Sigmoid colon (tissue), 7 donors: ENCODE measurements around the gene REEP5. TPM values are rescaled to one million over a fixed set of nuclear protein-coding genes. Genes with fewer than 3 reads are reported as not detected.
"Not testable (repeated sequence)": the region's sequence is repeated elsewhere in the genome, so short reads cannot be mapped to it uniquely, and the experiment has no call there.

Experiments
- DNase-seq: peaks from one replicate; pipeline ENCODE4 v3.0.0-alpha.2; 2019
- H3K27ac ChIP-seq, 4 donors: fragments of 200-600 bp; sonication (generic); one replicate each; pipeline ENCODE4 v1.5.1; 2016 to 2019; ENCODE audit warnings: mild to moderate bottlenecking in 1 of 4
- H3K27me3 ChIP-seq, 3 donors: fragments of 200-600 bp; sonication (generic); one replicate each; pipeline ENCODE4 v1.5.1; 2019; ENCODE audit warnings: mild to moderate bottlenecking in 1 of 3
- H3K36me3 ChIP-seq, 4 donors: fragments of 200-600 bp; sonication (generic); one replicate each; pipeline ENCODE4 v1.5.1; 2016 to 2019
- H3K4me1 ChIP-seq, 4 donors: fragments of 200-600 bp; sonication (generic); one replicate each; pipeline ENCODE4 v1.5.1; 2017 to 2019
- H3K4me3 ChIP-seq, 4 donors: fragments of 200-600 bp; sonication (generic); one replicate each; pipeline ENCODE4 v1.5.1; 2017 to 2019; ENCODE audit warnings: mild to moderate bottlenecking in 2 of 4, moderate library complexity in 1 of 4
- H3K9me3 ChIP-seq, 4 donors: fragments of 200-600 bp in 3 of 4; sonication (generic) in 3 of 4; one replicate each; pipeline versions ENCODE4 v1.5.1 to v1.6.1; 2013 to 2019
- EP300 ChIP-seq, 4 donors: sonication (generic); formaldehyde crosslinking; IDR thresholded peaks; one replicate each; pipeline ENCODE4 v1.6.1; 2017; ENCODE audit warnings: antibody characterized with exemption in 4 of 4
- POLR2A ChIP-seq, 2 donors: fragments of 450-650 bp; IDR thresholded peaks; one replicate each; pipeline ENCODE4 v1.6.1; 2016; ENCODE audit warnings: antibody characterized with exemption in 2 of 2, mild to moderate bottlenecking in 2 of 2, moderate library complexity in 2 of 2
- POLR2AphosphoS5 ChIP-seq, 4 donors: sonication (generic); formaldehyde crosslinking; IDR thresholded peaks; one replicate each; pipeline ENCODE4 v1.6.1; 2017; ENCODE audit warnings: antibody characterized with exemption in 4 of 4
- WGBS, 2 donors: extraction: QIAGEN DNeasy Blood & Tissue Kit; methylation state at CpG; one replicate each; pipeline ENCODE4 v1.1.7; 2013; 5-methylcytosine and 5-hydroxymethylcytosine counted together
- intact Hi-C: fragments of 100-400 bp; cut with DNase I; formaldehyde crosslinking; loops from one replicate; pipeline ENCODE4 v1.15.1; 2023
- polyA plus RNA-seq, 3 donors: library from polyadenylated mRNA; stranded (reverse); fragments of 200-250 nt; gene quantifications; one replicate each; pipeline ENCODE4 v1.2.3, GENCODE V29; 2013
- total RNA-seq, 4 donors: library from RNA; depleted of rRNA; stranded (reverse); fragments of >200 nt; gene quantifications; one replicate each; pipeline ENCODE4 v1.1.0, GENCODE V29; 2016
- TF ChIP-seq, protein P1 (sequence below), 4 experiments: fragments of 450-650 bp in 3 of 4; fragments of 200-600 bp in 1 of 4; IDR thresholded peaks; one replicate each; pipeline ENCODE4 v1.5.1; 2016 to 2019; ENCODE audit warnings: antibody characterized with exemption in 4 of 4, mild to moderate bottlenecking in 3 of 4, moderate library complexity in 2 of 4
- donor health status: healthy with polysubstance abuse.
- donor health status: Bipolar disorder and iron deficiency.
- donor health status: healthy.

The REEP5 gene
- total and polyA plus RNA-seq, 7 donors: 17.4 to 86.0 (median 67.6) TPM

DNA sequence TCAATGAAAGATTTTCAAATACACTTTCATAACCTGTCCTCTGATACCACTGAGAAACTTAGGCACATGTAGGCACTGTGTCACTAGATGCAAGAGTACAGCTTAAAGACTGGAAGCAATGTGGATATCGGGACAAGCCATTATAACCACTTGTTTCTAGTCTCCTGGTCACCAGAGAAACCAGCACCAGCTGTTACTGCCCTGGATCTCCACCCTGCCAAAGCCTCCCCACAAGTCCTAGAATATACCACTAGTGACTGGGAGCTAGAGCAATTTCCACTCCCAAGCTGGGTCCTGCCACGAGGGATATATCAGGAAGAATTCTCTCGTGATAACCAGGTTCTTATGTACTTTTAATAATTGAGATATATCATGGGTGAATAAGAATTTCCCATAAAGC lies 19.5 kb downstream of the REEP5 start:
- intact Hi-C loops: no loop called here
- peaks cover 0 to 42% (median 2%) of the 10 kb centered on the region in 4 donors for H3K36me3 ChIP-seq
- H3K9me3 ChIP-seq: no peaks in the 10 kb centered on the region
- H3K4me3 ChIP-seq: no peak overlapping the region
- no peaks in the 10 kb centered on the region for H3K27me3 ChIP-seq
- no peak for TF ChIP-seq POLR2AphosphoS5 (IDR thresholded peaks at IDR 0.05)
- TF ChIP-seq POLR2A (IDR thresholded peaks at IDR 0.05): no peak
- TF ChIP-seq EP300 (IDR thresholded peaks at IDR 0.05): no peak
- TF ChIP-seq, protein P1, sequence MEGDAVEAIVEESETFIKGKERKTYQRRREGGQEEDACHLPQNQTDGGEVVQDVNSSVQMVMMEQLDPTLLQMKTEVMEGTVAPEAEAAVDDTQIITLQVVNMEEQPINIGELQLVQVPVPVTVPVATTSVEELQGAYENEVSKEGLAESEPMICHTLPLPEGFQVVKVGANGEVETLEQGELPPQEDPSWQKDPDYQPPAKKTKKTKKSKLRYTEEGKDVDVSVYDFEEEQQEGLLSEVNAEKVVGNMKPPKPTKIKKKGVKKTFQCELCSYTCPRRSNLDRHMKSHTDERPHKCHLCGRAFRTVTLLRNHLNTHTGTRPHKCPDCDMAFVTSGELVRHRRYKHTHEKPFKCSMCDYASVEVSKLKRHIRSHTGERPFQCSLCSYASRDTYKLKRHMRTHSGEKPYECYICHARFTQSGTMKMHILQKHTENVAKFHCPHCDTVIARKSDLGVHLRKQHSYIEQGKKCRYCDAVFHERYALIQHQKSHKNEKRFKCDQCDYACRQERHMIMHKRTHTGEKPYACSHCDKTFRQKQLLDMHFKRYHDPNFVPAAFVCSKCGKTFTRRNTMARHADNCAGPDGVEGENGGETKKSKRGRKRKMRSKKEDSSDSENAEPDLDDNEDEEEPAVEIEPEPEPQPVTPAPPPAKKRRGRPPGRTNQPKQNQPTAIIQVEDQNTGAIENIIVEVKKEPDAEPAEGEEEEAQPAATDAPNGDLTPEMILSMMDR (IDR thresholded peaks at IDR 0.05): no peak
- no peak for DNase-seq
- WGBS, 2 donors: 96 to 97% methylated on average over 3 of the region's 3 CpGs
- H3K27ac ChIP-seq: no peak overlapping the region
- H3K4me1 ChIP-seq: peaks cover 0 to 9% (median 3%) of the 10 kb centered on the region in 4 donors

GRCh38 chr5:112895682-112896081 lies 26.3 kb downstream of the REEP5 start:
- WGBS, 2 donors: 88 to 96% methylated on average over 3 of the region's 3 CpGs
- DNase-seq: no peak
- peaks cover 0 to 10% (median 9%) of the 10 kb centered on the region in 4 donors for H3K4me1 ChIP-seq
- intact Hi-C loops: no loop called here
- TF ChIP-seq POLR2AphosphoS5 (IDR thresholded peaks at IDR 0.05) (peak in 1 of 4 donors; percentile 73), POLR2A (IDR thresholded peaks at IDR 0.05) (no peak)
- H3K27ac ChIP-seq: peak overlapping the region in 2 of 4 donors; percentile 9 to 23
- peaks cover 0 to 35% (median 2%) of the 10 kb centered on the region in 4 donors for H3K36me3 ChIP-seq
- no peaks in the 10 kb centered on the region for H3K9me3 ChIP-seq
- H3K27me3 ChIP-seq: no peaks in the 10 kb centered on the region
- no peak overlapping the region for H3K4me3 ChIP-seq

DNA sequence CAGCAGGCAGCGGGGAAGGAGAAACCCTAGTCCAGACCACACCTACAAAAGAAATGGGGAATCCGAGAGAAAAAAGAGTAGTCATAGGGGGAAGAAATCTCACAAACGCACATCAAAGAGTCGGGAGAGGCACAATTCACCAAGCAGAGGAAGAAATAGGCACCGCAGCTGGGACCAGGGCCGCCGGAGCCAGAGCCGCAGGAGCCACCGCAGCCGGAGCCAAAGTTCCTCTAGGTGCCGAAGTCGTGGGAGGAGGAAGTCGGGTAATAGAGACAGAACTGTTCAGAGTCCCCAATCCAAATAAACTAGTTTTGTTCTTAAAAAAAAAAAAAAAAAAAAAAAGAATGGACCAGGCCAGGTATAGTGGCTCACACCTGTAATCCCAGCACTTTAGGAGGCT lies 29.3 kb downstream of the REEP5 start:
- WGBS, 2 donors: 94 to 96% methylated on average over 13 of the region's 13 CpGs
- Histone ChIP-seq H3K4me1 (peaks cover 0 to 10% (median 9%) of the 10 kb centered on the region in 4 donors), H3K9me3 (no peaks in the 10 kb centered on the region), H3K4me3 (no peak overlapping the region), H3K27ac (no peak overlapping the region), H3K27me3 (no peaks in the 10 kb centered on the region), H3K36me3 (peaks cover 0 to 35% (median 0%) of the 10 kb centered on the region in 4 donors)
- no peak for DNase-seq
- intact Hi-C loops: no loop called here
- TF ChIP-seq, protein P1 (IDR thresholded peaks at IDR 0.05): no peak
- TF ChIP-seq POLR2A (IDR thresholded peaks at IDR 0.05) (no peak), POLR2AphosphoS5 (IDR thresholded peaks at IDR 0.05) (no peak), EP300 (IDR thresholded peaks at IDR 0.05) (no peak)

DNA sequence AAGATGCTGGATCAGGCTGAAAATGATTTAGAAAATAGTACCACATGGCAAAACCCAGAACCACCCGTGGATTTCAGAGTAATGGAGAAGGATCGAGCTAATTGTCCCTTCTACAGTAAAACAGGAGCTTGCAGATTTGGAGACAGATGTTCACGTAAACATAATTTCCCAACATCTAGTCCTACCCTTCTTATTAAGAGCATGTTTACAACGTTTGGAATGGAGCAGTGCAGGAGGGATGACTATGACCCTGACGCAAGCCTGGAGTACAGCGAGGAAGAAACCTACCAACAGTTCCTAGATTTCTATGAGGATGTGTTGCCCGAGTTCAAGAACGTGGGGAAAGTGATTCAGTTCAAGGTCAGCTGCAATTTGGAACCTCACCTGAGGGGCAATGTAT lies 30.0 kb downstream of the REEP5 start:
- H3K4me3 ChIP-seq, intact Hi-C loops, H3K27ac ChIP-seq, DNase-seq, H3K27me3 ChIP-seq, H3K9me3 ChIP-seq: not testable (repeated sequence)
- Histone ChIP-seq H3K36me3 (peaks cover 0 to 37% (median under 1%) of the 10 kb centered on the region in 4 donors), H3K4me1 (peaks cover 0 to 10% (median 9%) of the 10 kb centered on the region in 4 donors)
- 81 to 91% methylated on average over 8 of the region's 8 CpGs for WGBS, 2 donors

GRCh38 chr5:112886975-112887374 lies 35.1 kb downstream of the REEP5 start:
- intact Hi-C loops: no loop called here
- DNase-seq: no peak
- Histone ChIP-seq H3K36me3 (peaks cover 0 to 68% (median 17%) of the 10 kb centered on the region in 4 donors), H3K9me3 (no peaks in the 10 kb centered on the region), H3K4me1 (no peaks in the 10 kb centered on the region), H3K27ac (no peak overlapping the region), H3K4me3 (no peak overlapping the region), H3K27me3 (no peaks in the 10 kb centered on the region)
- WGBS, 2 donors: 78 to 93% methylated on average over 4 of the region's 4 CpGs
- no peak for TF ChIP-seq EP300 (IDR thresholded peaks at IDR 0.05)
- no peak for TF ChIP-seq POLR2AphosphoS5 (IDR thresholded peaks at IDR 0.05)
- TF ChIP-seq, protein P1 (IDR thresholded peaks at IDR 0.05): no peak

GRCh38 chr5:112885001-112885400 lies 37.0 kb downstream of the REEP5 start:
- no peaks in the 10 kb centered on the region for H3K4me1 ChIP-seq
- no peaks in the 10 kb centered on the region for H3K27me3 ChIP-seq
- intact Hi-C loops: no loop called here
- no peak overlapping the region for H3K27ac ChIP-seq
- H3K9me3 ChIP-seq: no peaks in the 10 kb centered on the region
- WGBS, 2 donors: 91 to 93% methylated on average over 3 of the region's 3 CpGs
- no peak for DNase-seq
- no peak overlapping the region for H3K4me3 ChIP-seq
- peaks cover 4 to 82% (median 19%) of the 10 kb centered on the region in 4 donors for H3K36me3 ChIP-seq
- TF ChIP-seq, protein P1 (IDR thresholded peaks at IDR 0.05): no peak
- no peak for TF ChIP-seq POLR2A (IDR thresholded peaks at IDR 0.05)
